ENCODE measurements around the gene CTBS. TPM values are rescaled to one million over a fixed set of nuclear protein-coding genes. Genes with fewer than 3 reads are reported as not detected.

The CTBS gene
- total and polyA plus RNA-seq, 2 of the 13 experiments (the other 11 are each of a cell fraction or from before 2014, with no cell fraction given): 4.7 to 12.4 TPM

- peak; percentile 60; the same call in 1 of the 2 replicates for TF ChIP-seq ZNF350 (CRISPR knock-in tag; IDR thresholded peaks at IDR 0.05; ENCODE audit: borderline replicate concordance, low read depth)
- peak; percentile 64; the same call in 1 of the 2 replicates for TF ChIP-seq FOSL1 (CRISPR knock-in tag; IDR thresholded peaks at IDR 0.05; ENCODE audit: borderline replicate concordance)
- peak; percentile 16 for TF ChIP-seq GABPA (IDR thresholded peaks at IDR 0.05; ENCODE audit: low read depth, low read length)
- TF ChIP-seq GABPA (CRISPR knock-in tag; IDR thresholded peaks at IDR 0.05; ENCODE audit: low read depth): 0 out of 2 replicates have a peak, but pooled peaks have one; percentile 8
- TF ChIP-seq ZNF616 (CRISPR knock-in tag; IDR thresholded peaks at IDR 0.05; ENCODE audit: low read depth): 0 out of 2 replicates have a peak, but pooled peaks have one; percentile 59
- peak; percentile 92 for TF ChIP-seq RBFOX2 (IDR thresholded peaks at IDR 0.05; ENCODE audit: low read depth, low read length)
- 0 out of 2 replicates have a peak, but pooled peaks have one; percentile 57 for TF ChIP-seq KAT7 (CRISPR knock-in tag; IDR thresholded peaks at IDR 0.05; ENCODE audit: borderline replicate concordance)
- TF ChIP-seq ZNF292 (CRISPR knock-in tag; IDR thresholded peaks at IDR 0.05; ENCODE audit: borderline replicate concordance, low read depth): peak; percentile 86
- TF ChIP-seq ARID4A (CRISPR knock-in tag; IDR thresholded peaks at IDR 0.05; ENCODE audit: borderline replicate concordance): peak; percentile 69; the same call in 1 of the 2 replicates
- TF ChIP-seq ZNF441 (CRISPR knock-in tag; IDR thresholded peaks at IDR 0.05; ENCODE audit: borderline replicate concordance): peak; percentile 45; the same call in 1 of the 2 replicates
- TF ChIP-seq ZNF678 (CRISPR knock-in tag; IDR thresholded peaks at IDR 0.05): 0 out of 2 replicates have a peak, but pooled peaks have one; percentile 34
- peak; percentile 58; the same call in 1 of the 2 replicates for TF ChIP-seq MAX (IDR thresholded peaks at IDR 0.05)
These were observed 68.1 kb downstream of the CTBS start, which contains the start of the genes GNG5 and SPATA1 (continued) for GRCh38 chr1:84506002-84506728.

Data from HepG2 (cell line).